UCSD-AML1 (cell line): ENCODE measurements around the gene API5.
A peak's percentile ranks its signal among the peaks of the same experiment; 100 is the strongest.

ENCODE experiments used
- DNase-seq: peaks from one replicate; lab custom pipeline; 2025; ENCODE audit not compliant: unreplicated experiment; lab: John Stamatoyannopoulos, UW

The API5 gene

DNA sequence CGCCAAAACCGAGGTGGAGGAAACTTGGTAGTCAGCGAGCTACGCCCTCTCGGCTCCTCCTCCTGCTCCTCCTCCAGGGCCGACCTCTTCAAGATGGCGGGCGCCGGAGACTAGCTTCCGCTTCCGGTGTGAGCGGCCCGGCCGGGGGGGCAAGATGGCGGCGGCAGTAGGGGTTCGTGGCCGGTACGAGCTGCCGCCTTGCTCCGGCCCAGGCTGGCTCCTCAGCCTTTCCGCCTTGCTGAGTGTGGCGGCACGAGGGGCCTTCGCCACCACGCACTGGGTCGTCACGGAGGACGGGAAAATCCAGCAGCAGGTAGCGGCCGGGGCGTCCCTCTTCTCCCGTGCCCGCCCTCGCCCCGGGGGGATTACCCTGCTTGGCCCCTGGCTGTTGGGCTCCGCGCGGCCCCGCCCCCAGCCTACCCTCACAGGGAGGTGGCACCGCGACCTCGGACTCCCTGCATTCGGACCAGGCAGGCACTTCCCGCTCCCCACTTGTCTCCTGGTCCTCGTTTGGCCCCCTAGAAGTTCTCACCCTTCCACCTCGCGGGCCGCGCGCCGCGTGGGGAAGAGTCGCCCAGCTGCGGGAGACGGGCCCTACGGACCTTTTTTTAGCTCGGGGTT, 47.1 kb downstream of the API5 start, which contains the start of gene TTC17:
Gene TTC17, plus strand, starts transcription at position 120 of the 621 bp plus-strand sequence. Its CDS starts 35 bp downstream, at position 155.
- peak; percentile 94 for DNase-seq

DNA sequence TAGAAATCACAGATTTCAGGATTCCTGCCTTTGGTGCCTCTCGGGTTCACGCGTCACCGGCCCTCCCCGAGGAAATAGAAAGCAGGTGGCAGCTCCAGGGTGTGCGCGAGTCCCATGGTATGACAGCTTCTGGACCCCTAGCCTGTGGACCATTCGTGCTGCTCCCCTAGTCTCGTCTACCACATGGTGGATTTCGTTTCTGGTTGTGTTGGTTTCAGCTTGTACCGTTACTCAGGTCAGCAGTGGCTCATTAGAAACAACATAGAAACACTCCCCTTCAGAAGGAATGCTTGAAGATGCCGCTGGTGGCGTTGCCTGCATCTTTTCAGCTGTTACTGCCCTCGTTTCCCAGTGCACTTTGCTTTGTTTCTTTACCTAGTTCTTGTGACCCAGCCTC, 47.6 kb downstream of the API5 start:
- DNase-seq: peak; percentile 58

DNA sequence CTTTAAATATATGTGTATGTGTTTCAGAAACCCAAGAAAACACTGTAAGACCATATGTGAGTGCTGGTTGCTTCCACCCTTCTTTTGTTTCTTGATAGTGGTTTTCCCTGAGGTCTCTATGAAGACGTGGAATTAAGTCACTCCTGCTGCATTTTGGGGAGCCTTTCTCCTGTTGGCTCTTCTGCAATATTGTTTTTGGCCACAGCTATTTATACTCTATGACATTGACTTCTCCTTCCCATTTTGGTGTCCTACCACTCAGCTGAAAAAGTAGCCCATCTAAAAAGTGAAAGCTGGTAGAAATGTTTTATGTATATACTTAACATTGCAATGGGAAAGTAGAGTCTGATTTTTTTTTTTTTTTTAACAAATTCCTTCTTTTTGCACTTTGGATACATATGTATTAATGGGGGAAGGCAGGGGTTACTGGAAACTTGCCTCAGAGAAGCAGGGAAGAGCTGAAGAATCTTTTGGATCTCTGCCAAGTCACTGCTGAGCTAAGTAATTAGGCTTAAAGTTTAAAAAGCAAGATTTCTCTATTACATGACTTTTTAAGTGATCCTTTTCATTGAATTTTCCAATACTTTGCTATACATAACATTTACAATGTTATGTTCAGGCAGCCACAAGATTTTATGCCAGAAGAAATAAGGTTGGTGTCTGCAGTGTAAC, 48.7 kb downstream of the API5 start:
- no peak for DNase-seq

- no peak for DNase-seq
Measured at GRCh38 chr11:43366677-43367076, 54.9 kb downstream of the API5 start.

- DNase-seq: no peak
Measured at GRCh38 chr11:43367382-43368178, 55.8 kb downstream of the API5 start.

- DNase-seq: no peak
Measured at GRCh38 chr11:43376065-43376464, 64.3 kb downstream of the API5 start.

- no peak for DNase-seq
Measured at GRCh38 chr11:43376594-43376993, 64.8 kb downstream of the API5 start.

GRCh38 chr11:43377389-43377788, 65.6 kb downstream of the API5 start:
- DNase-seq: no peak

GRCh38 chr11:43378897-43379296, 67.1 kb downstream of the API5 start:
- no peak for DNase-seq

DNA sequence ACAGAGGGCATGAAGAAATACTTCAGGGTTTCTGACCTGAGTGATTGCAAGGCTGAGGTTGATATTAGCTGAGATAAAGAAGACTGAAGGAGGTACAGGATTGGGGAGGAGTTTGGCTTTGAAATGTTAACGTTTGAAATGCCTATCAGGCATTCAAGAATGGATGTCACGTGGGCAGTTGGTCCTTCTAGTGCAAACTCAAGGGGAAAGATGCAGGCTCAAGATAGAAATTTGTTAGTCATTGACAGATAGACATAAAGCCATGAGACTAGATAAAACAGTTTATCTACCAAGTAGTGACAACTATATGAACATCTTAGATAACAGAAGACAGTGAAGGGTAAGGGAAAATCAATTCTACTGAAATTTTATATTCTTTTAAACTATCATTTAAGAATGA, 70.0 kb downstream of the API5 start:
- no peak for DNase-seq

- no peak for DNase-seq
Measured at GRCh38 chr11:43382614-43383013, 70.8 kb downstream of the API5 start.

- DNase-seq: no peak
Measured at GRCh38 chr11:43384393-43384792, 72.6 kb downstream of the API5 start.

DNA sequence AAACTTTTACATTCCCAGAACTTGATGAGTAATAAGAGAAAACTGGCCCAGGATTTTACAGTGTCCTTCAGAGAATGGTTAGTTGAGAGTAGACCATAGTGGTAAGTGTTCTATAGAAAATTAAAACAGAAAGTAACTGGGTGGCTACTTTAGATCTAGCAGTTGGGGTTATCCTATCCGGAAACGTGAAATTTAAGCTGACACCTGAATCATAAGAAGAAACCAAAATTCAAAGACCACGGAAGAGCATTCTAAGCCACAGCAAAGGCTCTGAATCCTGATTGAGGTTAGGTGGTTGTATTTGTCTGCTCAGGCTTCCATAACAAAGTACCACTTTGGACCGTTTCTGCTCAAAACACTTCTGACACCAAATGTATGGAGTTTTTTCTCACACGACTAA, 80.9 kb downstream of the API5 start:
- no peak for DNase-seq

GRCh38 chr11:43393765-43394355, 82.1 kb downstream of the API5 start:
- DNase-seq: no peak
